Brain microvascular endothelial cell (primary cell): ENCODE results near the gene ZFYVE28.

Experiments
- DNase-seq: peaks from one replicate; pipeline ENCODE4 v3.0.0-alpha.2; 2020
- H3K27ac ChIP-seq: fragments of 250-450 bp; sonication (Bioruptor Pico); 2 replicates; pipeline ENCODE4 v1.5.1; 2020; ENCODE audit warnings: mild to moderate bottlenecking, moderate library complexity
- H3K27me3 ChIP-seq: fragments of 250-450 bp; sonication (Bioruptor Pico); replicated peaks from 2 replicates; pipeline ENCODE4 v1.5.1; 2020; ENCODE audit warnings: mild to moderate bottlenecking
- H3K36me3 ChIP-seq: fragments of 250-450 bp; sonication (Bioruptor Pico); replicated peaks from 2 replicates; pipeline ENCODE4 v1.5.1; 2020; ENCODE audit warnings: mild to moderate bottlenecking
- H3K4me3 ChIP-seq: 2 replicates; pipeline ENCODE4 v1.5.1; 2011; ENCODE audit warnings: low read depth, mild to moderate bottlenecking, control low read depth, low read length, moderate library complexity
- CTCF ChIP-seq: IDR thresholded peaks from 2 replicates; pipeline ENCODE4 v1.5.1; 2011; ENCODE audit warnings: low read depth, mild to moderate bottlenecking, moderate library complexity, low read length, control low read depth, inconsistent platforms; ENCODE audit errors: missing control alignments
- in situ Hi-C: cut with HindIII; loops from 2 replicates; pipeline ENCODE4 v1.10.0; 2017; ENCODE audit warnings: low sequenced_read_pairs, low pct_ligation_motif_present

Gene ZFYVE28

GRCh38 chr4:2284934-2285612 is 133.4 kb downstream of the ZFYVE28 start:
- no peak for TF ChIP-seq CTCF
- no peaks in the 10 kb centered on the region for H3K27me3 ChIP-seq
- H3K4me3 ChIP-seq, result no peak overlapping the region
- no peaks in the 10 kb centered on the region for H3K36me3 ChIP-seq
- peak; percentile 37 for DNase-seq
- in situ Hi-C loops, result no loop called here
- no peak overlapping the region for H3K27ac ChIP-seq

- in situ Hi-C loops, result no loop called here
- no peaks in the 10 kb centered on the region for H3K36me3 ChIP-seq
- H3K27ac ChIP-seq, result no peak overlapping the region
- H3K4me3 ChIP-seq, result no peak overlapping the region
- DNase-seq, result no peak
- no peak for TF ChIP-seq CTCF
- H3K27me3 ChIP-seq, result no peaks in the 10 kb centered on the region
Observed at GRCh38 chr4:2284161-2284933, 134.1 kb downstream of the ZFYVE28 start.

- no peaks in the 10 kb centered on the region for H3K36me3 ChIP-seq
- H3K27ac ChIP-seq, result no peak overlapping the region
- no peak for DNase-seq
- H3K27me3 ChIP-seq, result no peaks in the 10 kb centered on the region
- in situ Hi-C loops, result no loop called here
- no peak for TF ChIP-seq CTCF
- H3K4me3 ChIP-seq, result no peak overlapping the region
Observed at GRCh38 chr4:2283199-2283711, 135.2 kb downstream of the ZFYVE28 start.

- in situ Hi-C loops, result no loop called here
- no peak for DNase-seq
- H3K27ac ChIP-seq, result no peak overlapping the region
Observed at GRCh38 chr4:2281575-2282343, 136.7 kb downstream of the ZFYVE28 start.

More at GRCh38 chr4:2281575-2282343, 136.7 kb downstream of the ZFYVE28 start:
- Histone ChIP-seq H3K4me3 (no peak overlapping the region), H3K36me3 (no peaks in the 10 kb centered on the region), H3K27me3 (no peaks in the 10 kb centered on the region)
- TF ChIP-seq CTCF, result peak; percentile 35
